Neutrophil (primary cell): ENCODE measurements around the gene RAB11FIP5.

Source experiments
- H3K27ac ChIP-seq: fragments of 200-600 bp; sonication (generic); 2 replicates; pipeline ENCODE4 v1.5.1; 2016; ENCODE audit warnings: mild to moderate bottlenecking, moderate library complexity
- H3K27me3 ChIP-seq: fragments of 200-600 bp; sonication (generic); 2 replicates; pipeline ENCODE4 v1.6.0; 2016; ENCODE audit warnings: mild to moderate bottlenecking
- H3K36me3 ChIP-seq: fragments of 200-600 bp; sonication (generic); 2 replicates; pipeline ENCODE4 v1.5.1; 2017
- H3K4me1 ChIP-seq, 2 experiments: fragments of 200-600 bp in 1 of 2; sonication (generic) in 1 of 2; 1 replicate in 1 of 2; 2 replicates in 1 of 2; pipeline versions ENCODE4 v1.5.1 to v1.6.1; 2013 to 2016; ENCODE audit warnings: low read depth in 1 of 2, low read length in 1 of 2, mild to moderate bottlenecking in 1 of 2, moderate library complexity in 1 of 2; ENCODE audit not compliant: control insufficient read depth in 1 of 2, insufficient read depth in 1 of 2
- H3K4me3 ChIP-seq, 2 experiments: fragments of 200-600 bp in 1 of 2; sonication (generic) in 1 of 2; 1 replicate in 1 of 2; 2 replicates in 1 of 2; pipeline ENCODE4 v1.5.1; 2013 to 2016; ENCODE audit warnings: low read depth in 1 of 2, low read length in 1 of 2, mild to moderate bottlenecking in 1 of 2, moderate library complexity in 1 of 2
- H3K9me3 ChIP-seq: fragments of 200-600 bp; sonication (generic); 2 replicates; pipeline ENCODE4 v1.5.1; 2016
- CTCF ChIP-seq: fragments of 200-600 bp; sonication (generic); IDR thresholded peaks from 2 replicates; pipeline ENCODE4 v1.5.1; 2016; ENCODE audit warnings: antibody characterized with exemption

RAB11FIP5 gene

GRCh38 chr2:73092146-73092783 is 20.5 kb downstream of the RAB11FIP5 start:
- Histone ChIP-seq H3K27me3 (peaks cover 9% of the 10 kb centered on the region), H3K4me1 (peaks cover 20 to 21% of the 10 kb centered on the region in 2 experiments), H3K9me3 (no peaks in the 10 kb centered on the region), H3K4me3 (no peak overlapping the region), H3K36me3 (no peaks in the 10 kb centered on the region), H3K27ac (peak overlapping the region; percentile 63)
- TF ChIP-seq CTCF = no peak

GRCh38 chr2:73091696-73092095 is 21.1 kb downstream of the RAB11FIP5 start:
- H3K4me3 ChIP-seq = no peak overlapping the region

GRCh38 chr2:73091164-73091563 is 21.6 kb downstream of the RAB11FIP5 start:
- Histone ChIP-seq H3K4me3 (no peak overlapping the region), H3K27ac (no peak overlapping the region), H3K4me1 (peaks cover 20 to 21% of the 10 kb centered on the region in 2 experiments), H3K27me3 (no peaks in the 10 kb centered on the region), H3K9me3 (no peaks in the 10 kb centered on the region), H3K36me3 (no peaks in the 10 kb centered on the region)
- no peak for TF ChIP-seq CTCF

More at GRCh38 chr2:73091696-73092095, 21.1 kb downstream of the RAB11FIP5 start:
- no peaks in the 10 kb centered on the region for H3K9me3 ChIP-seq
- no peak for TF ChIP-seq CTCF
- no peaks in the 10 kb centered on the region for H3K36me3 ChIP-seq
- H3K27me3 ChIP-seq = peaks cover 4% of the 10 kb centered on the region
- peak overlapping the region; percentile 63 for H3K27ac ChIP-seq
- H3K4me1 ChIP-seq = peaks cover 20 to 21% of the 10 kb centered on the region in 2 experiments

- Histone ChIP-seq H3K36me3 (no peaks in the 10 kb centered on the region), H3K9me3 (no peaks in the 10 kb centered on the region), H3K27ac (no peak overlapping the region), H3K27me3 (no peaks in the 10 kb centered on the region), H3K4me1 (peaks cover 20 to 21% of the 10 kb centered on the region in 2 experiments), H3K4me3 (no peak overlapping the region)
- no peak for TF ChIP-seq CTCF
These were observed 23.3 kb downstream of the RAB11FIP5 start for GRCh38 chr2:73089270-73090030.

- TF ChIP-seq CTCF = no peak
- Histone ChIP-seq H3K36me3 (no peaks in the 10 kb centered on the region), H3K4me3 (no peak overlapping the region), H3K4me1 (peaks cover 20 to 21% of the 10 kb centered on the region in 2 experiments), H3K9me3 (no peaks in the 10 kb centered on the region), H3K27ac (no peak overlapping the region), H3K27me3 (no peaks in the 10 kb centered on the region)
These were observed 24.0 kb downstream of the RAB11FIP5 start for GRCh38 chr2:73088703-73089102.
